PC-3 (cell line): ENCODE data around the gene GSG1L.

ENCODE experiments used
- CTCF ChIP-seq: fragments of 300-600 bp; sonication (generic); conservative IDR thresholded peaks from 2 replicates; pipeline ENCODE4 v1.5.1; 2017; ENCODE audit warnings: antibody characterized with exemption, low read depth, mild to moderate bottlenecking, low read length
- EZH2 ChIP-seq: fragments of 300-600 bp; sonication (generic); IDR thresholded peaks from one replicate; pipeline ENCODE4 v1.6.1; 2017; ENCODE audit warnings: antibody characterized with exemption, mild to moderate bottlenecking, low read length; ENCODE audit not compliant: unreplicated experiment
- EZH2phosphoT487 ChIP-seq: fragments of 300-600 bp; sonication (generic); IDR thresholded peaks from 2 replicates; pipeline ENCODE4 v1.6.1; 2018; ENCODE audit warnings: mild to moderate bottlenecking, antibody characterized with exemption, low read length, borderline replicate concordance

GRCh38 chr16:28011971-28012445 is 51.5 kb downstream of the GSG1L start:
- TF ChIP-seq EZH2 (no peak), CTCF (no peak), EZH2phosphoT487 (no peak)
